Fibroblast of lung (primary cell): ENCODE results near the gene USH2A. TPM values are rescaled to one million over a fixed set of nuclear protein-coding genes. Genes with fewer than 3 reads are reported as not detected.

Experiments used
- DNase-seq, 2 donors: peaks; one replicate each; pipeline versions ENCODE4 v3.0.0 to v3.0.0-alpha.2; 2010; ENCODE audit warnings: low read depth in 2 of 2
- H2AFZ ChIP-seq: 2 replicates; pipeline ENCODE4 v1.5.1; 2012; ENCODE audit warnings: low read length, control low read depth, inconsistent platforms
- H3K27ac ChIP-seq: 2 replicates; pipeline ENCODE4 v1.5.1; 2011; ENCODE audit warnings: low read length, control low read depth; ENCODE audit not compliant: insufficient read depth
- H3K27me3 ChIP-seq: 2 replicates; pipeline ENCODE4 v1.5.1; 2011; ENCODE audit warnings: mild to moderate bottlenecking, low read length; ENCODE audit not compliant: control insufficient read depth, insufficient read depth
- H3K36me3 ChIP-seq: 2 replicates; pipeline ENCODE4 v1.5.1; 2011; ENCODE audit warnings: low read length; ENCODE audit not compliant: control insufficient read depth, insufficient read depth
- H3K4me1 ChIP-seq: 2 replicates; pipeline ENCODE4 v1.5.1; 2011; ENCODE audit warnings: low read length; ENCODE audit not compliant: control insufficient read depth, insufficient read depth; ENCODE audit errors: extremely low read depth
- H3K4me2 ChIP-seq: 2 replicates; pipeline ENCODE4 v1.5.1; 2011; ENCODE audit warnings: low read length, control low read depth; ENCODE audit not compliant: insufficient read depth; ENCODE audit errors: extremely low read depth
- H3K4me3 ChIP-seq, 4 experiments: fragments of 200-600 bp in 1 of 4; sonication (generic) in 1 of 4; replicated peaks in 1 of 4; 2 replicates each; pipeline ENCODE4 v1.5.1; 2011 to 2016; ENCODE audit warnings: low read length in 4 of 4, low read depth in 3 of 4, mild to moderate bottlenecking in 3 of 4, control low read depth in 2 of 4, inconsistent platforms in 1 of 4, mixed read lengths in 1 of 4; ENCODE audit not compliant: insufficient read depth in 1 of 4; ENCODE audit errors: control extremely low read depth in 1 of 4
- H3K79me2 ChIP-seq: 2 replicates; pipeline ENCODE4 v1.5.1; 2012; ENCODE audit warnings: mild to moderate bottlenecking, low read length, inconsistent platforms; ENCODE audit not compliant: control insufficient read depth, insufficient read depth
- H3K9ac ChIP-seq: 2 replicates; pipeline ENCODE4 v1.5.1; 2011; ENCODE audit warnings: mild to moderate bottlenecking, low read length, control low read depth; ENCODE audit not compliant: insufficient read depth
- H3K9me3 ChIP-seq: 2 replicates; pipeline ENCODE4 v1.5.1; 2012; ENCODE audit warnings: low read depth, low read length; ENCODE audit not compliant: control insufficient read depth, insufficient read depth
- H4K20me1 ChIP-seq: 2 replicates; pipeline ENCODE4 v1.5.1; 2011; ENCODE audit warnings: low read length; ENCODE audit not compliant: control insufficient read depth, insufficient read depth; ENCODE audit errors: extremely low read depth
- CTCF ChIP-seq, 2 donors: IDR thresholded peaks in 1 of 2; conservative IDR thresholded peaks in 1 of 2; 1 replicate in 1 of 2; 2 replicates in 1 of 2; pipeline ENCODE4 v1.5.1; 2011 to 2012; ENCODE audit warnings: low read length in 2 of 2, control low read depth in 1 of 2, inconsistent platforms in 1 of 2, low read depth in 1 of 2, mild to moderate bottlenecking in 1 of 2
- EZH2 ChIP-seq: IDR thresholded peaks from 2 replicates; pipeline ENCODE4 v1.5.1; 2012; ENCODE audit warnings: low read length, control low read depth, mild to moderate bottlenecking; ENCODE audit errors: missing control alignments
- polyA plus RNA-seq, 2 donors: library from polyadenylated mRNA; depleted of rRNA in 1 of 2; stranded (reverse) in 1 of 2; unstranded in 1 of 2; fragments of >200 nt; gene quantifications; 2 replicates each; pipeline ENCODE4 v1.2.1, GENCODE V29; 2011 to 2012; ENCODE audit warnings: missing spikeins in 1 of 2
- total RNA-seq: library from RNA; depleted of rRNA; stranded (reverse); fragments of >200 nt; gene quantifications from 2 replicates; pipeline ENCODE4 v1.2.1, GENCODE V29; 2014

USH2A gene
- total and polyA plus RNA-seq, 2 donors (not counting 1 experiment from before 2014, with no cell fraction given), result under 0.01 to 0.01 TPM

DNA sequence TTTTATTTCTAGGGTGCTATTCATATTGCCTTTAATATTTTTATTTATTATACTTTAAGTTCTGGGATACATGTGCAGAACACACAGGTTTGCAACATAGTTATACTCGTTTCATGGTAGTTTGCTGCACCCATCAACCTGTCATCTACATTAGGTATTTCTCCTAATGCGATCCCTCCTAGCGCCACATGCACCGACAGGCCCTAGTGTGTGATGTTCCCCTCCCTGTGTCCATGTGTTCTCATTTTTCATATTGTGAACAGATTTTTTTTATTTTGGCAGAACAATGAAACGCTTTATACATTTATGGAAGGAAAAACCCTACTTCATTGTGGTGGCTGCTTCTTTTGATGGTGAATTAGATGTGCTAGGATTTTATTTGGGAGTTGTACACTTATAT is 14.4 kb upstream of the USH2A start:
- Histone ChIP-seq H3K4me2 (no peak overlapping the region), H3K4me3 (no peak overlapping the region), H3K9me3 (no peaks in the 10 kb centered on the region), H3K27ac (no peak overlapping the region), H3K36me3 (no peaks in the 10 kb centered on the region), H3K9ac (no peak overlapping the region), H3K79me2 (no peaks in the 10 kb centered on the region), H3K4me1 (no peaks in the 10 kb centered on the region), H3K27me3 (no peaks in the 10 kb centered on the region), H4K20me1 (no peaks in the 10 kb centered on the region), H2AFZ (no peak overlapping the region)
- DNase-seq, result no peak
- TF ChIP-seq EZH2 (no peak), CTCF (conservative IDR thresholded peaks at IDR 0.05 in 1 of 2, IDR thresholded peaks at IDR 0.05 in 1 of 2; ENCODE audit: low read depth in 1 of 2, low read length in 2 of 2) (no peak)

GRCh38 chr1:216434232-216434631 is 11.0 kb upstream of the USH2A start:
- H2AFZ ChIP-seq, result no peak overlapping the region
- H3K27me3 ChIP-seq, result no peaks in the 10 kb centered on the region
- H4K20me1 ChIP-seq, result no peaks in the 10 kb centered on the region
- H3K36me3 ChIP-seq, result no peaks in the 10 kb centered on the region
- DNase-seq, result no peak
- no peak overlapping the region for H3K4me2 ChIP-seq
- H3K4me1 ChIP-seq, result no peaks in the 10 kb centered on the region
- no peaks in the 10 kb centered on the region for H3K79me2 ChIP-seq
- H3K9ac ChIP-seq, result no peak overlapping the region
- no peak overlapping the region for H3K4me3 ChIP-seq
- no peaks in the 10 kb centered on the region for H3K9me3 ChIP-seq
- no peak overlapping the region for H3K27ac ChIP-seq
- no peak for TF ChIP-seq CTCF (conservative IDR thresholded peaks at IDR 0.05 in 1 of 2, IDR thresholded peaks at IDR 0.05 in 1 of 2; ENCODE audit: low read depth in 1 of 2, low read length in 2 of 2)
- no peak for TF ChIP-seq EZH2

DNA sequence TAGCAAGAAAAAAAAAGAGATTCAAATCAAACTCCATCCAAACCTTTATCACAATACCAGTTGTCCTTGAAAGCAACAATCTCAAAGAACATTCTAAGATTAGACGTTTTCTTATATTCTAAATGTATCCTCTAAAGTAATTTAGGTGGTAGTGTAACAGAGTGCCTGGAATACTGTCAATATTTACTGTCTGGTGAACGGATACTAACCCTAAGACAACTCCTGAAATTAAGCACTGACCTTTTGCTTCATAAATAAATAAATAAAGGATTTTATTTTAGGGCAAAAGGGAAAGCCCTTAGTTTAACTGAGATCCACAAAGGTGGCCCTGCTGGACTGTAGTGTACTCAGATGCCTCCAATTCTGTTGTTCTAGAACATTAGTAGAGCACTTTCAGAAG is 9.9 kb upstream of the USH2A start:
- no peaks in the 10 kb centered on the region for H3K27me3 ChIP-seq
- H3K9me3 ChIP-seq, result no peaks in the 10 kb centered on the region
- no peak overlapping the region for H3K4me2 ChIP-seq
- no peak overlapping the region for H2AFZ ChIP-seq
- no peak for TF ChIP-seq CTCF (conservative IDR thresholded peaks at IDR 0.05 in 1 of 2, IDR thresholded peaks at IDR 0.05 in 1 of 2; ENCODE audit: low read depth in 1 of 2, low read length in 2 of 2)
- TF ChIP-seq EZH2, result no peak
- no peak overlapping the region for H3K27ac ChIP-seq
- DNase-seq, result no peak
- H4K20me1 ChIP-seq, result no peaks in the 10 kb centered on the region
- H3K4me1 ChIP-seq, result no peaks in the 10 kb centered on the region
- H3K79me2 ChIP-seq, result no peaks in the 10 kb centered on the region
- no peaks in the 10 kb centered on the region for H3K36me3 ChIP-seq
- H3K9ac ChIP-seq, result no peak overlapping the region
- no peak overlapping the region for H3K4me3 ChIP-seq
